RWPE1 (cell line): ENCODE measurements around the gene MAP4K2.
A peak's percentile ranks its signal among the peaks of the same experiment; 100 is the strongest.

ENCODE experiments used
- CTCF ChIA-PET: fragments of 350-600 bp; sonication (Branson Sonifier 250); formaldehyde crosslinking; extraction: SDS; loops from one replicate; lab custom pipeline; 2021; lab: Yijun Ruan, JAX
- POLR2A ChIA-PET: fragments of 400-600 bp; formaldehyde crosslinking; extraction: SDS; loops from one replicate; lab custom pipeline; 2020; ENCODE audit warnings: antibody characterized with exemption; ENCODE audit not compliant: low non-redundant PET; lab: Yijun Ruan, JAX
- DNase-seq: peaks from one replicate; pipeline ENCODE4 v3.0.0; 2012; ENCODE audit warnings: low spot score
- H3K27ac ChIP-seq: fragments of 450-650 bp; 2 replicates; pipeline ENCODE4 v1.5.1; 2017
- TF ChIP-seq, protein P1 (sequence below): fragments of 450-650 bp; conservative IDR thresholded peaks from 2 replicates; pipeline ENCODE4 v1.5.1; 2017; ENCODE audit warnings: low read depth, mild to moderate bottlenecking

The MAP4K2 gene

DNA sequence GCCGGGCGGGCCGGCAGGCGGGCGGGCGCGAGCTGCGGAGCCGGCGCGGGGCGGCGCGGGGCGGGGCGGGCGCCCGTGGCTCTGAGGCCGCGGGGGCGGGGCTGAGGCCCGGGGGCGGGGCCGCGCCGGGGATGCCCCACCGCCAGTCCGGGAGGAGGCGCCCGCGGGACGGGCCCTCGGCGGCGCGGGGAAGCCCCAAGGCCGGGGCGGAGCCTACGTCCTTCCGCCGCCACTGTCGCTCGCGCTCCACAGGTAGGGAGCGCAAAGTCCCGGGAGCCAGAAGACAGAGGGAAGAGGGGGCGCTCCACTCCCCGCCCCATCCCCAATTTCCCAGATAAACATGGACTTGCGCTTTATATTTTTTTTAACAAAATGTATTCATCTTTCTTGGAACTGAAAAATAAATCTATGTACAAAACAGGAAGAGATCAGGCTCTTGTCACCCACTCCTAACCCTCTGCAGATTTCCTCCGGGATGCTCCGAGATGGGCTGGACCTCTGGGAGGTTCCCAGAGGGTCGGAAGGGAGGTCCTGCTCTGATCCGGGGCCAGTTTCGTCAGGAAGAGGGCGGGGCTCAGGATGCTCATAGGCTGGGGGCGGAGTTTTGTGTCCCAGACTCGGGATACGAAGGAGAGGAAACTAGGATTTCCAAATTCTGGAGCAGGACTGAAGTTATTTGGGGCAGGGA, at the start of gene MAP4K2:
TSS of gene MAP4K2 (minus strand) at position 57 of the 688 bp plus-strand sequence. CDS start 65 bp downstream, outside the sequence.
- DNase-seq, result peak; percentile 93
- ChIA-PET CTCF (interaction anchor here (0.6 to 1.0 kb wide), 4 partner anchors 32 to 566 kb away, joined by 3 to 4 read pairs (median 3); no protein-coding TSS in a partner anchor), POLR2A (interaction anchor here (1.0 kb wide), 1 partner anchor 74 kb away, joined by 4 read pairs; no protein-coding TSS in a partner anchor)
- peak within 1 kb of the TSS; percentile 89 for H3K27ac ChIP-seq
- TF ChIP-seq, protein P1, sequence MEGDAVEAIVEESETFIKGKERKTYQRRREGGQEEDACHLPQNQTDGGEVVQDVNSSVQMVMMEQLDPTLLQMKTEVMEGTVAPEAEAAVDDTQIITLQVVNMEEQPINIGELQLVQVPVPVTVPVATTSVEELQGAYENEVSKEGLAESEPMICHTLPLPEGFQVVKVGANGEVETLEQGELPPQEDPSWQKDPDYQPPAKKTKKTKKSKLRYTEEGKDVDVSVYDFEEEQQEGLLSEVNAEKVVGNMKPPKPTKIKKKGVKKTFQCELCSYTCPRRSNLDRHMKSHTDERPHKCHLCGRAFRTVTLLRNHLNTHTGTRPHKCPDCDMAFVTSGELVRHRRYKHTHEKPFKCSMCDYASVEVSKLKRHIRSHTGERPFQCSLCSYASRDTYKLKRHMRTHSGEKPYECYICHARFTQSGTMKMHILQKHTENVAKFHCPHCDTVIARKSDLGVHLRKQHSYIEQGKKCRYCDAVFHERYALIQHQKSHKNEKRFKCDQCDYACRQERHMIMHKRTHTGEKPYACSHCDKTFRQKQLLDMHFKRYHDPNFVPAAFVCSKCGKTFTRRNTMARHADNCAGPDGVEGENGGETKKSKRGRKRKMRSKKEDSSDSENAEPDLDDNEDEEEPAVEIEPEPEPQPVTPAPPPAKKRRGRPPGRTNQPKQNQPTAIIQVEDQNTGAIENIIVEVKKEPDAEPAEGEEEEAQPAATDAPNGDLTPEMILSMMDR, result peak; percentile 62

DNA sequence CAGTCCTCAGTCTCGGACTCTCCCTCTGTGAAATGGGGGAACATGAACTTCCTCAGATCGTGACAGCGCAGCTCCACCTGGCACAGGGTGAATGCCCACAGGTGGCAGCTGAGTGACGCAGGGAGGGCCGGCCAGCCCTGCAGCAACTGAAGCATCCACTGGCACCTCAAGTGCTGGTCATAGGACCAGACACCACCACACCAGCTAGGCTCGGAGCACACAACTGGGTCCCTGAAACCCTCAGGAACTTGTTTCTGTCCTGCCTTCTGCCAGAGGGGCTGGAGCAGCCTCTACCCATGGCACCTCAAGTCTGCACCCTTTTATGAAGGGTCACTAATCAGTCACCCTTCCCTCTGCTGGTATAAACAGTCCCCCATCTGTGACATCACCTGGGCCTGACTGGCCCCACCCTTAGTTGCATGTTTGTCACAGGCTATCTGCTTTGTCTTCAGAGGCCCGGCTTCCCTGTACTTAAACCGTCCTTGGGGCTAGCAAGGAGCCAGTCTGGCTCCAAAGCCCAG, 48.9 kb upstream of the MAP4K2 start:
- DNase-seq, result no peak
- TF ChIP-seq, protein P1, result no peak
- CTCF ChIA-PET, result interaction anchor here (0.6 to 1.7 kb wide), 4 partner anchors 26 to 162 kb away, joined by 3 to 5 read pairs (median 3); partner anchors contain the start of genes ARL2 and EHD1
- POLR2A ChIA-PET, result no interaction called here
- peak overlapping the region; percentile 99 for H3K27ac ChIP-seq

DNA sequence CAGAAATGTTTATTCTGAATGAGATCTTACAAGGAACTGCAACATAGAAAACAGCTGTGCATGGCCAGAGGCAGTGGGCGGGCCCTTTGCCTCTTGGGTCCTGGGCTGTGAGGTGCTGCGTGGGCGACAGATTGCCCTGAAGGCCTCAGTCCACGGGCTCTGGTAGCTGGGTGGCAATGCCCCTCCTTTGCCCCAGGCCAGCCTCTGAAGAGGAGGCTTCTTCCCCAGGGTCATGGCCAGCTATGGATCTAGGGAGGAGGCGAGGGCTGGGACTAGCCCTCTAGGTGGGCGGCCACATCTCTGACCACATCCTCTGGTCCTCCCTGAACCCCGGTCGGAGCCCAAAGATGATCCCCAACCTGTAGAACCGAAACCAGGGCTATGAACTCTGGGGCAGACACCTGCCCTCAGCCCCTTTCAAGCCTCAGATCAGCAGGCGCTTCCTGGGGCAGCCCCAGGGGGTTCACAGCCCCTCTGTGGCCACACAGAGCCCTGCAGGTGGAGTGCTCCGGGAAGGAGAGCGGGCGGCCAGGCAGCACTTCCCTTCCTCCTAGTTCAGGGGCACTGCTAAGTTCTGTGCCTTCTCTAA, 48.1 kb upstream of the MAP4K2 start:
- POLR2A ChIA-PET, result no interaction called here
- no peak for DNase-seq
- CTCF ChIA-PET, result interaction anchor here (0.6 to 4.9 kb wide), 7 partner anchors 27 to 163 kb away, joined by 3 to 62 read pairs (median 3); partner anchors contain the start of genes ARL2 and EHD1

DNA sequence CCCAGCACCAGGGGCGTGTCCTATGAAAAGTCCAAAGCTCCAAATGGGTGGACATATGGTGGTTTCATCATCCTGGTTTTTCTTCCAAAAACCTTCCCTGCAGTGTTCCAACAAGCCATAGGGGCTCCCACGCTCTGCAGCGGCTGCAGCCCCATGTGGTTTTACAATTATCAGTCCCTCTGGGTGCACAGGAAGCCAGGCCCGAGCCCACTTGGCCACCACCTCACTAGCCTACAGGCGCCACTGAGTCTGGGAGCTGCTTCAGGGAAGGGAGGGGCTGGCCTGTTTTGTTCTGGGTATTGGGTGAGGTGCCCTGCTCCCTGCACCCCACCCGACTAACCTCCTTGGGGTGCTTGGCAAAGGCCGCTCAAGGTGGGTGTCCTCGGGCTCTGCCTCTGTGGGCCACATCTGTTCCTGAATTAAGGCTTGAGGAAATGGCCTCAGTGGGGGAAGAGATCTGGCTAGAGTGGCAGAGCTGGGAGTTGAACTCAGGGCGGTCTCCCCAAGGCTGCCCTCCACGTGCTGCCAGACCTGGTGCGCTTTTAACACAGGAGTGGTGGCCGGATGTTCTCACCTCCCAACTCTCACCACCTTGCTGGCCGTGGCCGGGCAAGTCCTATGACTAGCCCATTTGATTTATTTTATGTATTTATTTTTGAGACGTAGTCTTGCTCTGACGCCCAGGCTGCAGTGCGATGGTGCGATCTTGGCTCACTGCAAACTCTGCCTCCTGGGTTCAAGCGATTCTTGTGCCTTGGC, 46.8 kb upstream of the MAP4K2 start:
- H3K27ac ChIP-seq, result peak overlapping the region; percentile 99
- CTCF ChIA-PET, result interaction anchor here (0.6 to 5.5 kb wide), 3 partner anchors 38 to 60 kb away, joined by 4 to 62 read pairs (median 39); no protein-coding TSS in a partner anchor

More for the DNA sequence above, 48.1 kb upstream of the MAP4K2 start:
- H3K27ac ChIP-seq, result peak overlapping the region; percentile 99
- TF ChIP-seq, protein P1, result no peak

DNA sequence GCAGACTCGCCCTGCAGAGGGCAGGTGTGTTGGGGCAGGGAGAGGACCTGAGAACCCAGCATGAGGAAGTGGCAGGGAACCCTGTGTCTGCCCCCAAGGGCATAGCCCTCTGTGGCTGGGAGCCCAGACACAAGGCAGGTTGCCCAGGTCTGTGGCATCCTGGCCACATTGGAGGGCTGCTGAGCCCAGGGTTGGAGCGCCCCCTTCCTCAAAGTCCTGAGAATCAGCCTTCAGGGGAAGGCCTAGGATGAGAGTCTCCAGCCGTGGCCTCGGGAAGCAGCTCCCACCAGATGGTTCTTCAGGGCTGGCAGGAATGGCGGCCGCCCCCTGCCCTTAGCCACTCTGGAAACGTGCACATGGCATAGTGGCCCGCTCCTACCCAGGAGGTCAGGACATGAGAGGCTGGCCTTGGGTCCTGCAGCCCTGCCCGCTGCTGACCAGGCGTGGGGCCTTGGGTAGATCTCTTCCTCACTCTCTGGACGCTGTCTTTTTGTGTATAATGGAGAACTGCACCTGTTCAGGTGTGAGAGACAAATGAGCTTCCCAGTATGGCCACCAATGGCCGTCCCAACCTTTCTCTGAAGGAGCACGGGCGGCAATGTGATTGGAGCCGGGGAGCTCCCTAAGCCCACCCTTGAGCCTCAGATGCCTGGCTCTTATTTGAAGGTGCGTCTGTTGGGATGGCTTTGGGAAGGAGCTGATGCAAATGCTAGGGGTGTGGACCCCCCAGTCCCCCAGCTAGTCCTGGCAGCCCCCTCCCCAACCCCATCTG, 46.0 kb upstream of the MAP4K2 start:
- DNase-seq, result no peak
- POLR2A ChIA-PET, result no interaction called here
- CTCF ChIA-PET, result interaction anchor here (0.6 to 5.5 kb wide), 5 partner anchors 29 to 165 kb away, joined by 3 to 62 read pairs (median 4); partner anchors contain the start of gene EHD1

More for the DNA sequence above, 46.8 kb upstream of the MAP4K2 start:
- TF ChIP-seq, protein P1, result no peak
- no peak for DNase-seq
- POLR2A ChIA-PET, result no interaction called here

More for the DNA sequence above, 46.0 kb upstream of the MAP4K2 start:
- H3K27ac ChIP-seq, result peak overlapping the region; percentile 99
- TF ChIP-seq, protein P1, result no peak
